H1 (cell line): ENCODE results near the gene HIPK2. TPM values are rescaled to one million over a fixed set of nuclear protein-coding genes. Genes with fewer than 3 reads are reported as not detected.

Source experiments
- CHD2 ChIP-seq: IDR thresholded peaks from 2 replicates; pipeline ENCODE4 v1.6.1; 2012; ENCODE audit warnings: low read length, improper control_type of control experiment
- EP300 ChIP-seq, 2 experiments: IDR thresholded peaks; 1 replicate in 1 of 2; 2 replicates in 1 of 2; pipeline ENCODE4 v1.6.1; 2011 to 2012; ENCODE audit warnings: low read depth in 2 of 2, low read length in 2 of 2, mild to moderate bottlenecking in 2 of 2, borderline replicate concordance in 1 of 2, inconsistent platforms in 1 of 2, moderate library complexity in 1 of 2
- EZH2 ChIP-seq: fragments of 200-600 bp; sonication (generic); IDR thresholded peaks from 2 replicates; pipeline ENCODE4 v1.7.1; 2012; ENCODE audit warnings: low read depth, mild to moderate bottlenecking, moderate library complexity, low read length, inconsistent platforms; ENCODE audit not compliant: severe bottlenecking
- POU5F1 ChIP-seq: IDR thresholded peaks from 2 replicates; pipeline ENCODE4 v1.6.1; 2011; ENCODE audit warnings: low read depth, mild to moderate bottlenecking, low read length, moderate library complexity
- RAD21 ChIP-seq, 2 experiments: IDR thresholded peaks in 1 of 2; conservative IDR thresholded peaks in 1 of 2; 2 replicates each; pipeline ENCODE4 v1.6.1; 2011; ENCODE audit warnings: low read depth in 2 of 2, low read length in 2 of 2, improper control_type of control experiment in 1 of 2, inconsistent platforms in 1 of 2, mild to moderate bottlenecking in 1 of 2, moderate library complexity in 1 of 2
- RNF2 ChIP-seq: fragments of 200-900, 300-1000 bp; sonication (generic); IDR thresholded peaks from 2 replicates; pipeline ENCODE4 v1.7.1; 2016; ENCODE audit warnings: borderline replicate concordance, low read depth, mild to moderate bottlenecking, antibody characterized with exemption, low read length; ENCODE audit not compliant: poor library complexity, severe bottlenecking; ENCODE audit errors: missing control alignments
- TAF7 ChIP-seq: optimal IDR thresholded peaks from 2 replicates; pipeline ENCODE3; 2011; ENCODE audit warnings: low read depth, mild to moderate bottlenecking, inconsistent platforms, low read length, moderate library complexity, borderline replicate concordance
- polyA plus RNA-seq, 7 experiments: library from polyadenylated mRNA; depleted of rRNA in 3 of 7; stranded (reverse) in 5 of 7; unstranded in 2 of 7; fragments of >200 nt in 5 of 7; fragments of 200-250 nt in 2 of 7; gene quantifications; 1 replicate in 5 of 7; 2 replicates in 1 of 7; 4 replicates in 1 of 7; pipeline versions ENCODE4 v1.2.1 to v1.2.3, GENCODE V29; 2011 to 2013; ENCODE audit warnings: missing spikeins in 2 of 7, mixed read lengths in 2 of 7
- total RNA-seq: library from RNA; stranded (reverse); fragmentation: NEBNext Ultra II Directional; extraction: Animal tissue kit (Norgen Biotek cat#: 25700); gene quantifications from 2 replicates; pipeline ENCODE4 v1.2.1, GENCODE V29; 2021
- TF ChIP-seq, protein P1 (sequence below): fragments of 300-600 bp; sonication (generic); IDR thresholded peaks from 2 replicates; pipeline ENCODE4 v1.7.1; 2012; ENCODE audit warnings: low read length, moderate library complexity, mild to moderate bottlenecking, inconsistent platforms; ENCODE audit not compliant: insufficient replicate concordance
- TF ChIP-seq, protein P2 (sequence below): IDR thresholded peaks from 2 replicates; pipeline ENCODE4 v1.6.1; 2011; ENCODE audit warnings: low read length, improper control_type of control experiment

The HIPK2 gene
- total and polyA plus RNA-seq, 2 of the 8 experiments (the other 6 are each of a cell fraction or from before 2014, with no cell fraction given), result 8.3 to 24.3 TPM

DNA sequence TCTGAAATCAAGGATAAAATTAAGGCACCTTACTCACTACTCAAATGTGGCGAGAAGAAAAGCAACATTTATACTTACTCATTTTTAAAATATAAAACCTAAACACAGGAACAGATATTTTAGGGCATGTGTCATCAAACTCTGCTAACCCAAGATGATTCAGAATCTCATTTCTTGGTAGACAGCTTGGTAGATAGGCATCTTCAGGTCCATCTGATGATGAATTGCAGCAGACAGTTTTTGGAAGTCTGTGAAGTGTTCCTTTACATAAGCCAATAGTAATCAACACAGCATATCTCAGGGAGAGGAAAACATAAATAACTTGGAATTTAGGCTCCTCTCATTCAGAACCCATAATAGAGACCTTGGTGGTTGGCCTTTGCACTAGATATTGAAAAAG lies 3.4 kb downstream of the HIPK2 start (continued):
- TF ChIP-seq, protein P1, sequence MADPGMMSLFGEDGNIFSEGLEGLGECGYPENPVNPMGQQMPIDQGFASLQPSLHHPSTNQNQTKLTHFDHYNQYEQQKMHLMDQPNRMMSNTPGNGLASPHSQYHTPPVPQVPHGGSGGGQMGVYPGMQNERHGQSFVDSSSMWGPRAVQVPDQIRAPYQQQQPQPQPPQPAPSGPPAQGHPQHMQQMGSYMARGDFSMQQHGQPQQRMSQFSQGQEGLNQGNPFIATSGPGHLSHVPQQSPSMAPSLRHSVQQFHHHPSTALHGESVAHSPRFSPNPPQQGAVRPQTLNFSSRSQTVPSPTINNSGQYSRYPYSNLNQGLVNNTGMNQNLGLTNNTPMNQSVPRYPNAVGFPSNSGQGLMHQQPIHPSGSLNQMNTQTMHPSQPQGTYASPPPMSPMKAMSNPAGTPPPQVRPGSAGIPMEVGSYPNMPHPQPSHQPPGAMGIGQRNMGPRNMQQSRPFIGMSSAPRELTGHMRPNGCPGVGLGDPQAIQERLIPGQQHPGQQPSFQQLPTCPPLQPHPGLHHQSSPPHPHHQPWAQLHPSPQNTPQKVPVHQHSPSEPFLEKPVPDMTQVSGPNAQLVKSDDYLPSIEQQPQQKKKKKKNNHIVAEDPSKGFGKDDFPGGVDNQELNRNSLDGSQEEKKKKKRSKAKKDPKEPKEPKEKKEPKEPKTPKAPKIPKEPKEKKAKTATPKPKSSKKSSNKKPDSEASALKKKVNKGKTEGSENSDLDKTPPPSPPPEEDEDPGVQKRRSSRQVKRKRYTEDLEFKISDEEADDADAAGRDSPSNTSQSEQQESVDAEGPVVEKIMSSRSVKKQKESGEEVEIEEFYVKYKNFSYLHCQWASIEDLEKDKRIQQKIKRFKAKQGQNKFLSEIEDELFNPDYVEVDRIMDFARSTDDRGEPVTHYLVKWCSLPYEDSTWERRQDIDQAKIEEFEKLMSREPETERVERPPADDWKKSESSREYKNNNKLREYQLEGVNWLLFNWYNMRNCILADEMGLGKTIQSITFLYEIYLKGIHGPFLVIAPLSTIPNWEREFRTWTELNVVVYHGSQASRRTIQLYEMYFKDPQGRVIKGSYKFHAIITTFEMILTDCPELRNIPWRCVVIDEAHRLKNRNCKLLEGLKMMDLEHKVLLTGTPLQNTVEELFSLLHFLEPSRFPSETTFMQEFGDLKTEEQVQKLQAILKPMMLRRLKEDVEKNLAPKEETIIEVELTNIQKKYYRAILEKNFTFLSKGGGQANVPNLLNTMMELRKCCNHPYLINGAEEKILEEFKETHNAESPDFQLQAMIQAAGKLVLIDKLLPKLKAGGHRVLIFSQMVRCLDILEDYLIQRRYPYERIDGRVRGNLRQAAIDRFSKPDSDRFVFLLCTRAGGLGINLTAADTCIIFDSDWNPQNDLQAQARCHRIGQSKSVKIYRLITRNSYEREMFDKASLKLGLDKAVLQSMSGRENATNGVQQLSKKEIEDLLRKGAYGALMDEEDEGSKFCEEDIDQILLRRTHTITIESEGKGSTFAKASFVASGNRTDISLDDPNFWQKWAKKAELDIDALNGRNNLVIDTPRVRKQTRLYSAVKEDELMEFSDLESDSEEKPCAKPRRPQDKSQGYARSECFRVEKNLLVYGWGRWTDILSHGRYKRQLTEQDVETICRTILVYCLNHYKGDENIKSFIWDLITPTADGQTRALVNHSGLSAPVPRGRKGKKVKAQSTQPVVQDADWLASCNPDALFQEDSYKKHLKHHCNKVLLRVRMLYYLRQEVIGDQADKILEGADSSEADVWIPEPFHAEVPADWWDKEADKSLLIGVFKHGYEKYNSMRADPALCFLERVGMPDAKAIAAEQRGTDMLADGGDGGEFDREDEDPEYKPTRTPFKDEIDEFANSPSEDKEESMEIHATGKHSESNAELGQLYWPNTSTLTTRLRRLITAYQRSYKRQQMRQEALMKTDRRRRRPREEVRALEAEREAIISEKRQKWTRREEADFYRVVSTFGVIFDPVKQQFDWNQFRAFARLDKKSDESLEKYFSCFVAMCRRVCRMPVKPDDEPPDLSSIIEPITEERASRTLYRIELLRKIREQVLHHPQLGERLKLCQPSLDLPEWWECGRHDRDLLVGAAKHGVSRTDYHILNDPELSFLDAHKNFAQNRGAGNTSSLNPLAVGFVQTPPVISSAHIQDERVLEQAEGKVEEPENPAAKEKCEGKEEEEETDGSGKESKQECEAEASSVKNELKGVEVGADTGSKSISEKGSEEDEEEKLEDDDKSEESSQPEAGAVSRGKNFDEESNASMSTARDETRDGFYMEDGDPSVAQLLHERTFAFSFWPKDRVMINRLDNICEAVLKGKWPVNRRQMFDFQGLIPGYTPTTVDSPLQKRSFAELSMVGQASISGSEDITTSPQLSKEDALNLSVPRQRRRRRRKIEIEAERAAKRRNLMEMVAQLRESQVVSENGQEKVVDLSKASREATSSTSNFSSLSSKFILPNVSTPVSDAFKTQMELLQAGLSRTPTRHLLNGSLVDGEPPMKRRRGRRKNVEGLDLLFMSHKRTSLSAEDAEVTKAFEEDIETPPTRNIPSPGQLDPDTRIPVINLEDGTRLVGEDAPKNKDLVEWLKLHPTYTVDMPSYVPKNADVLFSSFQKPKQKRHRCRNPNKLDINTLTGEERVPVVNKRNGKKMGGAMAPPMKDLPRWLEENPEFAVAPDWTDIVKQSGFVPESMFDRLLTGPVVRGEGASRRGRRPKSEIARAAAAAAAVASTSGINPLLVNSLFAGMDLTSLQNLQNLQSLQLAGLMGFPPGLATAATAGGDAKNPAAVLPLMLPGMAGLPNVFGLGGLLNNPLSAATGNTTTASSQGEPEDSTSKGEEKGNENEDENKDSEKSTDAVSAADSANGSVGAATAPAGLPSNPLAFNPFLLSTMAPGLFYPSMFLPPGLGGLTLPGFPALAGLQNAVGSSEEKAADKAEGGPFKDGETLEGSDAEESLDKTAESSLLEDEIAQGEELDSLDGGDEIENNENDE, result no peak
- TF ChIP-seq RNF2 (no peak), POU5F1 (no peak), TAF7 (no peak), RAD21 (IDR thresholded peaks at IDR 0.05 in 1 of 2, conservative IDR thresholded peaks at IDR 0.05 in 1 of 2; ENCODE audit: low read depth in 2 of 2, low read length in 2 of 2) (no peak), CHD2 (no peak), EZH2 (no peak), EP300 (IDR thresholded peaks at IDR 0.05; ENCODE audit: borderline replicate concordance in 1 of 2, low read depth in 2 of 2, low read length in 2 of 2) (no peak)
- TF ChIP-seq, protein P2, sequence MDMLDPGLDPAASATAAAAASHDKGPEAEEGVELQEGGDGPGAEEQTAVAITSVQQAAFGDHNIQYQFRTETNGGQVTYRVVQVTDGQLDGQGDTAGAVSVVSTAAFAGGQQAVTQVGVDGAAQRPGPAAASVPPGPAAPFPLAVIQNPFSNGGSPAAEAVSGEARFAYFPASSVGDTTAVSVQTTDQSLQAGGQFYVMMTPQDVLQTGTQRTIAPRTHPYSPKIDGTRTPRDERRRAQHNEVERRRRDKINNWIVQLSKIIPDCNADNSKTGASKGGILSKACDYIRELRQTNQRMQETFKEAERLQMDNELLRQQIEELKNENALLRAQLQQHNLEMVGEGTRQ, result no peak
